Mesenteric fat pad (tissue), 1 donor: ENCODE results near the gene ENOX1. TPM values are rescaled to one million over a fixed set of nuclear protein-coding genes. Genes with fewer than 3 reads are reported as not detected.

Experiments used
- DNase-seq: peaks from one replicate; pipeline ENCODE4 v3.0.0-alpha.2; 2020; ENCODE audit warnings: low spot score
- total RNA-seq: library from RNA; stranded (reverse); fragmentation: NEBNext Ultra II Directional; extraction: Animal tissue kit (Norgen Biotek cat#: 25700); gene quantifications from one replicate; pipeline ENCODE4 v1.2.1, GENCODE V29; 2021
- donor health status: DM: yes; HTN: yes; CAD: no.

ENOX1 gene
- total RNA-seq, 1 donor from 2014 or later = 8.2 TPM

- no peak for DNase-seq
Observed at GRCh38 chr13:43744261-43745031, 42.3 kb downstream of the ENOX1 start.

- DNase-seq = no peak
Observed at GRCh38 chr13:43742911-43743310, 43.9 kb downstream of the ENOX1 start.

DNA sequence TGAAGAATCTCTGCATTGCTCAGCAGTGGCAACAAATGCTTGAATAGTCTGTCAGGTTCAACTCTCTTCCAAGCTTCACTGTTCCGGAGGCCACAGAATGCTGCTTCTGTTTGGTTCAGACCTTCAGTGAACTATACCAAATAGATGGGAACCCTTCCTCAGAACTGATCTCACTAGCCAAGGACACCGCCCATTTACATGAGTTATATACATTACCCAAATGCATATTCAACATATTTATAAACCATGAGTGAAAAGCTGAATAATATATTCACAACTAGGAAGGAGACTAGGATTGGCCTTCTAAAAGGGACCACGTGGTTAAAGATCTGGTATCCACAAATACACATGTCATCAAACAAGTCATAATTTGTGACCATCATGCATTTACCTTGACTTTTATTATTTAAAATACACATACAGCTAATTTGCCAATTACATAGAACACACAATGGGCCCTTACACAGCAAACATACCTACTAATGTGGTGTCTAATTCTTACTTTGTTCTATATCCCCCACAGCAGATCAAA, 49.3 kb downstream of the ENOX1 start:
- no peak for DNase-seq

DNA sequence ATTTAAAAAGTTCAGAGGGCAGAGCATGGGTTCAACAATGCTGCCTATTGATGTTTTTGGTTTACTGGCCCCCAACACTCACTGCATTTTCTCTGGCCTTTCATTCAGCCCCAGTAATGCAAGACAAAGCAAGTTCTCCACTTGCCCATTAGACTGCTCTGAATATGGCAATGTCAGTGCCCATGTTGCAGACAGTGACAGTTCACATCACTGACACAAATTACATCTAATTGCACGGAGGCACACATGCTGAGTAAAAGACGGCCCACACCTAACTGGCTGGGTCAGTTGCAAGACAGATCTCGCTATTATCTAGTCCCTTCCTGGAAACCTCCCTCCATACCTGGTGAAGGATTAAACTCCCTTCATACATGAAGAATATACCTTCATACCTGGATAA, 54.0 kb downstream of the ENOX1 start:
- DNase-seq = no peak

- no peak for DNase-seq
Observed at GRCh38 chr13:43731296-43731695, 55.5 kb downstream of the ENOX1 start.

DNA sequence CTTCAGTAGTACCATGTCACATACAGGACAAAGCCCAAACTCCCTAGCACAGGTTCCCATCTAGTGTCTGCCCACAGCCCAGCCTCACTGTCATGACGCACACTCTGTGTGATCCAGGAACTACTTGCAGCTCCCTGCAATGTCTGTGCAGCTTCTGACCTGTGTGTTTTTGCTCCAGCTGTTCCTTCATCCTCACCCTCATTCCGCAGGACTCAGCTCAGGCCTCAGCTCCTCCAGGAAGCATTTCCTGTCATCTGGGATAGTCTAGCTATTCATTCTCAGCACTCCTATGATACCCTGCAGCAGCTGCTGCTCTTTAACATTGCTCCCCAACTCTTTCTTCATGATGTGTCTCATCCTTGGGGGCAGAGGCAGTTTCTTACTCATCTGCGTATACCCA, 56.1 kb downstream of the ENOX1 start:
- no peak for DNase-seq

DNA sequence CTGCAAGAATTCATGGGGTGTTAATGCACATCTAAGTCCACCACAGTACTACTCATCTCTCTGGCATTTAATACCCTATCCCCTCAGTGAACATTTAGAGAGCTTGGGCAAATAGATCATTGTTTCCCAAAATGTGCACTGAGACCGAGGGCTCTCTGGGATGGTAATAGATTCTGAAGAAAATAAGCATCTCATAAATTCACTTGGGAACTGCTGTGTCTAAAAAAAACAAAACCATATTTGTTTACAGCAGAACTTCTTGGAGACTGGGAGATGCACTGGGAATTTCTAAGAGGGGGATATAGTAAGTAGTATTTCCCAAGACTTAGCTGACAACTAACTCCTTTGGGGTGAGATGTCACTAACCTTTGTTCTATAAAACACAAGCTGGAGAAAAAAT, 58.4 kb downstream of the ENOX1 start:
- DNase-seq = no peak

- no peak for DNase-seq
Observed at GRCh38 chr13:43727856-43728255, 58.9 kb downstream of the ENOX1 start.

DNA sequence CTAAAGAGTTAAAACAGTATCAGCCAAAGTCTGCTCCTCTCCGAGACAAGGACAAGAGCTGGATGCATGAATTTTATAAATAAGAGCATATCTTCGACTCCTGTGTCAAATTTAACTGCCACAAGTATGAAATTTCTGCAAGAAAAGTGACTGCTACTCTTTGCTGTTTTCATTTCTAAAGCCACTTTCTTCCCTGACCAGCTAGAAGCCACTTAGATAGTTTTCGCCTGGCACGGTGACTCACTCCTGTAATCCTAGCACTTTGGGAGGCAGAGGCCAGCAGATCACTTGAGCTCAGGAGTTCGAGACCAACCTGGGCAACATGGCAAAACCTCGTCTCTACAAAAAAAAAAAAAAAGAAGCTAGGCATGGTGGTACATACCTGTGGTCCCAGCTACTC, 61.3 kb downstream of the ENOX1 start:
- no peak for DNase-seq

DNA sequence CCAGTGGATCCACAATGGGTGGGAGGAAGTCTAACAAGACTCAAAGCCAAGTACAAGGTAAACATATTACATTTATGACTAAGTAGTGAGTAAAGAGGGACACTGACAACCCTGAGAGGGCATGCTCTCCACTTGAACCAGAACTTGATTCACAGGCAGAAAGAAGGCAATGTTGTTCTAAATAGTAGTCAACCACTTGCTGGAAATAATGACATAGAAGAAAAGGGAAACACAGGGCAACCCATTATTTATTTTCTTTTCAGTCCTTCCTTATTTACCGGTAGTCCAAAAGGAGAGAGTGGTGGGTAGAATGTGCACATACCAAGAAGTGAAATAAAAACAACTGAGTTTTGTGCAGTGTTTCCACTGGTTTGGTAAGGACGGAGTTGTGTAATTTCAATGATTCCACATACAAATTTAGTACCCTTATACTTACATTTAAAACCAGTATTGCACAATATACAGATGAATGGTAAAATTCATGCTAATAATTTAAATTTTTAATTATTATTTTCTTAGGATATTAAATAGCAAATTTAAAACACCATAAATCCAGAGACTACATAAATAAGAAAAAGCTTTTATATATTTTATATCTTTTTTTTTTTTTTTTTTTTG, 65.9 kb downstream of the ENOX1 start:
- DNase-seq = no peak

- no peak for DNase-seq
Observed at GRCh38 chr13:43698758-43699157, 88.0 kb downstream of the ENOX1 start.

- no peak for DNase-seq
Observed at GRCh38 chr13:43698009-43698408, 88.8 kb downstream of the ENOX1 start.

DNA sequence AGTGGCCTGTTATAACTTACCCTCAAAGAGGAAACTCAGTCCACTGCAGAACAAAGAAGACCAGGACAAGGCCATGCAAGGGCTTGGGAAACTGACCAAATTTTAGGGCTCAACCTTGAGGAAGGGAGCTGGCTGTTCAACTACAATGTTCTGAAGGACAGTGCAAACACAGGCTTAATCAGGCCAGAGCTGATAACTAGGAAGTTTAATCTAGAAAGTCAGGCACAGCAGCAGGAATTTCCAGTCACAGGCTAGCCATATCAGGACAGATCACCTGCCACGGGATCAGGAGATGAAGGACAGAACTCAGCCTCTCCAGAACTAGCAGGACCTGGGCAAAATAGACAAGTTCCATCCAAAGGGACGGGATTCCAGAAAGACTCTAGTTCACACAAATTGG, 89.4 kb downstream of the ENOX1 start:
- DNase-seq = no peak

DNA sequence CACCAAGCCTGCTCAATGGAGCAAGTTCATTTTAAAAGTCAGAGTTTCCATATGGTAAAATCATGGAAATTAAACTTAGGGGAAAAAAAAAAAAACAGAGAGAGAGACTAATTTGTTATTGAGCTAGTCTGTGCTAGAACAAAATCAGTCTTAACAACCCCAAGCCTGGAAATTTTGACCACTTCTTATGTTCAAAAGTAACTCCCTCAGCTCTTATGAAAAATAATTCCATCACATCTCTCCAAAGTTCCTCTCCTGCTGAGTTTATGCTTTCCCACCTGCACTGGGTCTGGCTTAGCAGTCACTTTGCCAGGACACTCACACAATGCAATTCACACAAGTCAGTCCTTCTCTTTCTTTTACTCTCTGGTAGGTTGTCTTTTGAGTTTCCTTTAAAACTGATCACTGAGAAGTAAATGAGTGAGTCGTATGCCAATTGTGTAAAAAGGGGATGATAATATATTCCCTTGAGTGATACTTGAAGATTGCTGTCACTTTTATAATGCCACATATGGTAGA, 92.6 kb downstream of the ENOX1 start:
- DNase-seq = no peak

GRCh38 chr13:43693639-43694038, 93.1 kb downstream of the ENOX1 start:
- no peak for DNase-seq

GRCh38 chr13:43688227-43688907, 98.4 kb downstream of the ENOX1 start:
- DNase-seq = no peak

DNA sequence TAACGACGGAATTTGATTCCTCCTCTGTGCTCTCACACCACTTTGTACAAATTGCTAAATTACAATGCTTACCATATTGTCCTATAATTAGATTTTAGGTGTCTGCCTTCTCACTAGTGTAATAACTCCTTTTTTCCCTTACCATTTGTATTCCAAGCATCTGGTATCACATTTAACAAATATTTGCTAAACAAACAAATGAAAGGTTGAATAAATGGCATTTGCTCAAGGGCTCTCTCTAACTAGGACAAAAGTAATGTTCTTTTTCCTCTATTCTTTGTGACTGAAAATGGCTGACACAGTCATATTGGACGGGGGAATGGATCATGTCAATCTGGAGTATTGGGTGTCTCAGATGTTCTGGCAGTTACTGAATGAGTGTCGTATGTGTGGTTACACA, 99.7 kb downstream of the ENOX1 start:
- no peak for DNase-seq

DNA sequence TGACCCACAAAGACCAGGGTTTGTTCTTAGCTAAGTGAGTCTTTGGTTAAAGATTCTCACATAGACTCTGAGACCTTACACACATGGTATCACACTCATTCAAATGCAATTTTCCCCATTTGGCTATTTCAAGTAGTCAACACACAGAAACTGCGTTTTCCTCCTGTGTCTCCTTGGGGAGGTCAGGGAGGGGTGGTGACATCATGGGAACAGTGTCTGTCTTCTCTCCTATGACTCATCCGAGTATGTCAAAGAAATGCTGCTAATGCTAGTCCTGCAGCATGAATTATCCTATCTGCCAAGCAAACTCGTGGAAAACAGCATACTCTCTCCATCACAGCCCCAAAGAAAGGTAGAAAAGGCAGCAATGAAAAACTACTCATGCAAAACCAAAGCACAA, 100.2 kb downstream of the ENOX1 start:
- no peak for DNase-seq

DNA sequence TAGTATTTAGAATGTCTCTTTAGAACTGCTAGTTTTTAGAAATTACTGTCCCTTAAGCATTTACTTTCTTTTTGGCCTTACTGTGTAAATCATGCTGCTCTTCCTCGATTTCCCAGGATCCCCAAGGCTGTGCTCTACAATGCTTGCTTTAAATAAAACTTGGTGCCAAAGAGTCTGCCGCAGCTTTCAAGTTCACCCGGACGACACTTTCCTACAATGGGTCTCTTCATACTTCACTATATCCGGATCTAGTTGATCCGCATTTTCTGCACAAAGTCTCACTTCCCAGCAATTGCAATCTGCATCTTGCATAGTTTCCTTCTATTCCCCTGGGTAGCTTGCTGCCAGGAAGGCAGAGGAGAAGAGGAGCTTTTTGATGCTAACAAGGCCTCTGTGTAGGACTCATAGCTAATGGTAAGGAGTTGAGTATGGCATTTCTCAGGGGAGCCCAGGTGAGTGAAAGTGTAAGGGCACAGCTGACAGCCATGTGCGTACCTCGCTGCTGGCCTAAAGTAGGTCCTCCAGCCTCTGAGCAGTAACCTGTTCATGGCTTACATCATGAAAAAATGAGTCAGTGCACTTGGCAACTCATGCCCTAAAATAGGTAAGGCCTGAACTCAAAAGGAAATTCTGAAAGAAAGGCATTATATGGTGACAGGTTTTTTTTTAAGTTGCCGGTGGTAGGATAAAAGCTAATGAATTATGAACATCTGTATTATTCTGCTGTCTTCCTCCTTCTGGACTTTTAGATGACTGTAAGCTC, 101.6 kb downstream of the ENOX1 start:
- DNase-seq = no peak

DNA sequence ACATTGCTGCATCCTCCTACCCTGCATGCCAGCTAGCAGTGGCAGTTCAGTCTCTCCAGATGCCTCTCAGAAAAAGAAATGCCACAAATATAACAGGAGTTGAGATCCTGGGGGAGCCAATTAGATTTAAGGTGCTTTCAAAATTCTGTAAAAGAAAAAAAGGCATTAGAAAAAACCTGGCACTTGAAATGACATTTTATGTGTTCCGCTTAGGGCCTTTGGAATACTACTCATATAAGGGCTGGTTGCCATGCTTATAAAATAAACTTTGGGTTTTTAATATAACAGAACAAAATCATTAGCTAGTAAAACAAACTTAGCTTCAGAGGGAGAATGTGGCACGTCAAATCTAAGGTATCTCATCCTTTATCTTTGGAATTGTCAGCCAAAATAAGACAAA, 104.1 kb downstream of the ENOX1 start:
- DNase-seq = no peak

GRCh38 chr13:43676320-43676719, 110.5 kb downstream of the ENOX1 start:
- DNase-seq = no peak
